T-helper 17 cell (primary cell): Measurements from ENCODE around the gene CKAP2L. TPM values are rescaled to one million over a fixed set of nuclear protein-coding genes. Genes with fewer than 3 reads are reported as not detected.
"Not testable (repeated sequence)": the region's sequence is repeated elsewhere in the genome, so short reads cannot be mapped to it uniquely, and the experiment has no call there.

Source experiments
- ATAC-seq: fragments of 150-1000 bp; cut with Tn5 transposase; 2 replicates; pipeline ENCODE4 v1.10.0; 2021; ENCODE audit warnings: mild to moderate bottlenecking, moderate library complexity
- DNase-seq, 3 donors: peaks; one replicate each; pipeline versions ENCODE4 v3.0.0 to v3.0.0-alpha.2; 2020 to 2021
- H3K9me3 ChIP-seq: one replicate; pipeline ENCODE4 v1.7.0; 2013; ENCODE audit warnings: low read length, mild to moderate bottlenecking; ENCODE audit not compliant: control insufficient read depth, poor library complexity, severe bottlenecking
- H3K27ac Mint-ChIP-seq: one replicate; pipeline ENCODE4 v1.8.0; 2022; ENCODE audit warnings: mild to moderate bottlenecking, moderate library complexity, mixed read lengths
- H3K27me3 Mint-ChIP-seq: one replicate; pipeline ENCODE4 v1.8.0; 2022; ENCODE audit warnings: mixed read lengths
- H3K36me3 Mint-ChIP-seq: one replicate; pipeline ENCODE4 v1.8.0; 2022; ENCODE audit warnings: low read depth, mixed read lengths
- H3K4me1 Mint-ChIP-seq: one replicate; pipeline ENCODE4 v1.8.0; 2022; ENCODE audit warnings: mild to moderate bottlenecking, mixed read lengths
- H3K4me3 Mint-ChIP-seq: one replicate; pipeline ENCODE4 v1.8.0; 2022; ENCODE audit warnings: mild to moderate bottlenecking, moderate library complexity, mixed read lengths
- total RNA-seq, 4 donors: library from RNA in 2 of 4; stranded (reverse) in 2 of 4; gene quantifications; one replicate each; pipeline ENCODE4 v1.2.3 and lab custom pipeline; 2022 to 2026

CKAP2L gene
- total RNA-seq, 2 donors from 2014 or later, result 0.37 to 0.97 TPM

- DNase-seq, result no peak
- no peak overlapping the region for H3K27ac Mint-ChIP-seq
- no peak for ATAC-seq
- no peak overlapping the region for H3K4me3 Mint-ChIP-seq
- no peaks in the 10 kb centered on the region for H3K36me3 Mint-ChIP-seq
- H3K27me3 Mint-ChIP-seq, result peaks cover 11% of the 10 kb centered on the region
- H3K9me3 ChIP-seq, result no peaks in the 10 kb centered on the region
- H3K4me1 Mint-ChIP-seq, result peaks cover 4% of the 10 kb centered on the region
Observed at GRCh38 chr2:112724591-112725525, 39.6 kb downstream of the CKAP2L start.

DNA sequence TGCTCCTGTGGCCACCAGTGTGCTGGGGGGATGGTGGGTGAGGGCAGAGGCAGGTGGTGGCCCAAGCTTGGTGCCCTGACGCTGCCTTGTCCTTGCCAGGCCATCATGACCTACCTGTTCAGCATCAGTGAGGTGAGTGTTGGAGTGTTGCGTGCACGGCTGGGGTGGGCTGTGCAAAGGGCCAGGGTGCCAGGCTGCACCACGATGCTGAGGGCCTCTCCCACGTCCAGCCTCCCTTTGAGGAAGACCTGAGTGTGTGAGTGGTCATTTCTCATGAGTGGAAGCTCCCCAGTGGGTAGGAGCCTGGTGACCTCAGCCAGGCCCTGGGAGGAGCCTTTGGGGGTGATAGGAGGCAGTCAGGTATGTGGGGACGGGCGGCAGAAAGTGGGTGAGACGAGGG lies 40.4 kb downstream of the CKAP2L start:
- no peak overlapping the region for H3K27ac Mint-ChIP-seq
- H3K27me3 Mint-ChIP-seq, result peaks cover 11% of the 10 kb centered on the region
- peaks cover 4% of the 10 kb centered on the region for H3K4me1 Mint-ChIP-seq
- H3K36me3 Mint-ChIP-seq, result no peaks in the 10 kb centered on the region
- no peak for DNase-seq
- H3K9me3 ChIP-seq, result no peaks in the 10 kb centered on the region
- no peak for ATAC-seq
- no peak overlapping the region for H3K4me3 Mint-ChIP-seq

DNA sequence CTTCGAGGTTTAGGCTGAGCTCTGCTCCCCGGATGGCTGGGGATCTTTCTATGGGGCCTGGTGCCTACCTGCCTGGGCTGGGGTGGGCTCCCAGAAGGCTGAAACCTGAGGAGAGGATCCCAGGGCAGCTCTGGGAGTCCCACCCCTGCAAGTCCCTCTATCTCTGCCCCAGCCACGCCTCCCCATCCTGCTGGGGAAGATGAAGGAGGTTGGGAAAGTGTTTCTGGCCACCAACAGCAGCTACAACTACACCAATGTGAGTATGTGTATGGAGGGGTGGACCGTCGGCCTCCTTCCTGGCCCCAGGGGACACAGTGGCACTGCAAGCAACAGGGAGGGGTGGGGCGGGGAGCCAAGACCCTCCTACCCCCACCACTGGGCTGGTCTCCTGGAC lies 40.9 kb downstream of the CKAP2L start:
- Mint-ChIP-seq H3K27ac (no peak overlapping the region), H3K36me3 (no peaks in the 10 kb centered on the region), H3K4me3 (no peak overlapping the region), H3K27me3 (peaks cover 11% of the 10 kb centered on the region), H3K4me1 (peaks cover 4% of the 10 kb centered on the region)
- no peaks in the 10 kb centered on the region for H3K9me3 ChIP-seq
- no peak for ATAC-seq
- DNase-seq, result no peak

GRCh38 chr2:112722816-112723546 lies 41.4 kb downstream of the CKAP2L start:
- H3K4me1 Mint-ChIP-seq, result peaks cover 4% of the 10 kb centered on the region
- no peak for DNase-seq
- peaks cover 8% of the 10 kb centered on the region for H3K27me3 Mint-ChIP-seq
- H3K4me3 Mint-ChIP-seq, result no peak overlapping the region
- no peaks in the 10 kb centered on the region for H3K36me3 Mint-ChIP-seq
- H3K9me3 ChIP-seq, result no peaks in the 10 kb centered on the region
- no peak overlapping the region for H3K27ac Mint-ChIP-seq
- no peak for ATAC-seq

- DNase-seq, result no peak
- H3K36me3 Mint-ChIP-seq, result no peaks in the 10 kb centered on the region
- ATAC-seq, result no peak
- H3K9me3 ChIP-seq, result no peaks in the 10 kb centered on the region
- no peak overlapping the region for H3K4me3 Mint-ChIP-seq
- peaks cover 4% of the 10 kb centered on the region for H3K4me1 Mint-ChIP-seq
- peaks cover 3% of the 10 kb centered on the region for H3K27me3 Mint-ChIP-seq
- no peak overlapping the region for H3K27ac Mint-ChIP-seq
Observed at GRCh38 chr2:112721819-112722522, 42.4 kb downstream of the CKAP2L start.

DNA sequence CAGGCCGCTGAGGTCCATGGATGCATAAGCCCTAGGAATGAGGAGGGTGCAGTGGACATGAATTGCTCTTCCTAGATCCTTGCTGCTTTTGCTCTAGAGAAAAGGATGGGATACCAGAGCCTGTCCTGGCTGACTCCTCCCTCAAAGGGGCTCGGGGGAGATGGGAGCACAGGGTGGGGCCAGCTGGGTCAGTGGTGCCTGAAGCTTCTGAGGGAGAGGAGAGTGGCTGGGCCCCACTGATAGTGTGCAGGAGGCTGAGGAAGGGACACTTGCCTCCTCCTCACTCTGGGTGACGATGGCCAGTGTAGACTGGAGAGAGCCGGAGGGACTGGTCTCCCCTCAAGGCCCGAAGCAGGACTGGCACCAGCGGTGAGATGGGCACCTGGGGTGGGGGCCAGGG lies 43.6 kb downstream of the CKAP2L start, which contains the start of gene NT5DC4:
Gene NT5DC4 (plus strand): TSS at position 236 of the 400 bp plus-strand sequence. CDS start 60 bp downstream, at position 296.
- no peaks in the 10 kb centered on the region for H3K36me3 Mint-ChIP-seq

GRCh38 chr2:112718863-112719370 lies 45.5 kb downstream of the CKAP2L start:
- peaks cover 8% of the 10 kb centered on the region for H3K27me3 Mint-ChIP-seq
- H3K4me1 Mint-ChIP-seq, result peaks cover 4% of the 10 kb centered on the region
- H3K36me3 Mint-ChIP-seq, result no peaks in the 10 kb centered on the region
- no peak overlapping the region for H3K4me3 Mint-ChIP-seq
- H3K27ac Mint-ChIP-seq, result no peak overlapping the region
- ATAC-seq (no peak), DNase-seq (no peak)
- H3K9me3 ChIP-seq, result no peaks in the 10 kb centered on the region

More for the DNA sequence above, 43.6 kb downstream of the CKAP2L start, which contains the start of gene NT5DC4:
- Mint-ChIP-seq H3K27me3 (no peaks in the 10 kb centered on the region), H3K4me3 (no peak within 1 kb of the TSS), H3K27ac (no peak within 1 kb of the TSS), H3K4me1 (peaks cover 4% of the 10 kb centered on the region)
- ATAC-seq, result no peak
- no peaks in the 10 kb centered on the region for H3K9me3 ChIP-seq
- DNase-seq, result no peak

- H3K27ac Mint-ChIP-seq, H3K9me3 ChIP-seq, H3K4me3 Mint-ChIP-seq, H3K36me3 Mint-ChIP-seq, ATAC-seq, DNase-seq, H3K4me1 Mint-ChIP-seq: not testable (repeated sequence)
- peaks cover 20% of the 10 kb centered on the region for H3K27me3 Mint-ChIP-seq
Observed at GRCh38 chr2:112716826-112717352, 47.5 kb downstream of the CKAP2L start.

- not testable (repeated sequence) for H3K36me3 Mint-ChIP-seq, H3K9me3 ChIP-seq, H3K4me1 Mint-ChIP-seq, ATAC-seq, DNase-seq, H3K4me3 Mint-ChIP-seq, H3K27ac Mint-ChIP-seq
- peaks cover 20% of the 10 kb centered on the region for H3K27me3 Mint-ChIP-seq
Observed at GRCh38 chr2:112716094-112716493, 48.3 kb downstream of the CKAP2L start.

DNA sequence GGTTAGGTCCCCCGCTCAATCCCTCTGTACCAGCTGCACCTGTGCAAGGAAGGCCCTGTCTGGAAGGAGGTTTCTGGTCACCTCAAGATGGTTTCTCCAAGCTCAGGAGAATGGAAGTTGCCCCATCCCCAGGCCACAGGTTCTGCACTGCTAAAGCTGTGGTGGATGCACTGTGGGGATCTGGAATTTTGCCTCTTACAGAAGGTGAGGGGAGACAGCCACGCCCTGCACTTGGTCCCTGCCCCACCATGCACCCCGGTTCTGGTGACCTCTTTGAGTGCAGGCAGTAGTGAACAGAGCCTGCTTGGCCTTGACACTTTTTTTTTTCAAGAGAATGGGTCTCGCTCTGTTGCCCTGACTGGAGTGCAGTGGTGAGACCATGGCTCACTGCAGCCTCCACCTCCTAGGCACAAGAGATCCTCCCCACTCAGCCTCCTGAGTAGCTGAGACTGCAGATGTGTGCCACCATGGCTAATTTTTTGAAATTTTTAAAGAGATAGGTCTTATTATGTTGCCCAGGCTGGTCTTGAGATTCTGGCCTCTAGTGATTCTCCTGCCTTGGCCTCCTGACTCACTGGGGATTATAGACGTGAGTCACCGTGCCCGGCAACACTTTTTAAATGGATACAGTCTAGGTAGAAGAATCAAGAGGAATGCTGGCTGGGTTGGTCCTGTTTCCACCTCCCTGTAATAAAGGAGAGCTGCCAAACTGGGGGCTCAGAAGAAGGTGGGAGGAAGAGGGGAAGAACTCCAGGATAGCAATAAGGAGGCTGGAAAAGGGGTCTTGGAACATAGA lies 49.4 kb downstream of the CKAP2L start:
- DNase-seq, result no peak
- no peak overlapping the region for H3K27ac Mint-ChIP-seq
- H3K27me3 Mint-ChIP-seq, result peaks cover 20% of the 10 kb centered on the region
- H3K9me3 ChIP-seq, result no peaks in the 10 kb centered on the region
- ATAC-seq, result no peak
- no peak overlapping the region for H3K4me3 Mint-ChIP-seq
- peaks cover 5% of the 10 kb centered on the region for H3K4me1 Mint-ChIP-seq
- H3K36me3 Mint-ChIP-seq, result peaks cover 2% of the 10 kb centered on the region

GRCh38 chr2:112714331-112714730 lies 50.1 kb downstream of the CKAP2L start:
- H3K36me3 Mint-ChIP-seq, result peaks cover 2% of the 10 kb centered on the region
- no peak overlapping the region for H3K4me3 Mint-ChIP-seq
- no peak overlapping the region for H3K27ac Mint-ChIP-seq
- peaks cover 20% of the 10 kb centered on the region for H3K27me3 Mint-ChIP-seq
- no peak for DNase-seq
- no peaks in the 10 kb centered on the region for H3K9me3 ChIP-seq
- H3K4me1 Mint-ChIP-seq, result peaks cover 9% of the 10 kb centered on the region
- no peak for ATAC-seq

- Mint-ChIP-seq H3K36me3 (peaks cover 2% of the 10 kb centered on the region), H3K4me1 (peaks cover 13% of the 10 kb centered on the region), H3K27me3 (peaks cover 20% of the 10 kb centered on the region), H3K4me3 (no peak overlapping the region), H3K27ac (no peak overlapping the region)
- DNase-seq (no peak), ATAC-seq (no peak)
- H3K9me3 ChIP-seq, result no peaks in the 10 kb centered on the region
Observed at GRCh38 chr2:112713926-112714325, 50.5 kb downstream of the CKAP2L start.
